ENCODE data around the gene PGPEP1. TPM values are rescaled to one million over a fixed set of nuclear protein-coding genes. Genes with fewer than 3 reads are reported as not detected.
"Not testable (repeated sequence)": the region's sequence is repeated elsewhere in the genome, so short reads cannot be mapped to it uniquely, and the experiment has no call there.

PGPEP1 gene
- total RNA-seq, 1 experiment from 2014 or later: 15.8 TPM

GRCh38 chr19:18345296-18345695 is 4.9 kb downstream of the PGPEP1 start:
- Histone ChIP-seq H3K36me3 (ENCODE audit: insufficient read depth, low read length, poor library complexity, severe bottlenecking) (no peaks in the 10 kb centered on the region), H3K27ac (ENCODE audit: low read depth, low read length, poor library complexity, severe bottlenecking) (no peak overlapping the region), H3K4me3 (ENCODE audit: low read depth, low read length, poor library complexity, severe bottlenecking) (no peak overlapping the region), H3K4me1 (ENCODE audit: insufficient read depth, low read length, poor library complexity, severe bottlenecking) (peaks cover 21% of the 10 kb centered on the region), H3K27me3 (replicated peaks; ENCODE audit: insufficient read depth, low read depth, low read length, poor library complexity) (no peaks in the 10 kb centered on the region), H3K9me3 (ENCODE audit: low read depth, low read length, poor library complexity, severe bottlenecking) (no peaks in the 10 kb centered on the region)
- POLR2A ChIA-PET (ENCODE audit: low non-redundant PET): no interaction called here
- intact Hi-C loops (cut with micrococcal nuclease; ENCODE audit: unreplicated experiment): no loop called here
- no peak for DNase-seq (ENCODE audit: low spot score)
- no TSS peak for BruUV-seq (replicated peaks)
- CTCF ChIA-PET: no interaction called here
- TF ChIP-seq CTCF (conservative IDR thresholded peaks at IDR 0.05; ENCODE audit: low read depth, low read length) (no peak), EZH2 (IDR thresholded peaks at IDR 0.05; ENCODE audit: borderline replicate concordance, low read depth, low read length, poor library complexity, severe bottlenecking) (no peak)

GRCh38 chr19:18346091-18346490 is 5.7 kb downstream of the PGPEP1 start:
- ChIA-PET CTCF (interaction anchor here (1.0 kb wide), 2 partner anchors 17 to 66 kb away, joined by 3 to 5 read pairs; no protein-coding TSS in a partner anchor), POLR2A (ENCODE audit: low non-redundant PET) (no interaction called here)
- Histone ChIP-seq H3K4me1 (ENCODE audit: insufficient read depth, low read length, poor library complexity, severe bottlenecking) (peaks cover 16% of the 10 kb centered on the region), H3K27me3 (replicated peaks; ENCODE audit: insufficient read depth, low read depth, low read length, poor library complexity) (no peaks in the 10 kb centered on the region), H3K9me3 (ENCODE audit: low read depth, low read length, poor library complexity, severe bottlenecking) (no peaks in the 10 kb centered on the region), H3K27ac (ENCODE audit: low read depth, low read length, poor library complexity, severe bottlenecking) (no peak overlapping the region), H3K4me3 (ENCODE audit: low read depth, low read length, poor library complexity, severe bottlenecking) (no peak overlapping the region), H3K36me3 (ENCODE audit: insufficient read depth, low read length, poor library complexity, severe bottlenecking) (no peaks in the 10 kb centered on the region)
- intact Hi-C loops (cut with micrococcal nuclease; ENCODE audit: unreplicated experiment): no loop called here
- BruUV-seq (replicated peaks): no TSS peak
- DNase-seq (ENCODE audit: low spot score): peak; percentile 57
- TF ChIP-seq CTCF (conservative IDR thresholded peaks at IDR 0.05; ENCODE audit: low read depth, low read length): no peak

- intact Hi-C loops (cut with micrococcal nuclease; ENCODE audit: unreplicated experiment): no loop called here
- POLR2A ChIA-PET (ENCODE audit: low non-redundant PET): no interaction called here
- H3K27ac ChIP-seq (ENCODE audit: low read depth, low read length, poor library complexity, severe bottlenecking): no peak overlapping the region
- no peaks in the 10 kb centered on the region for H3K9me3 ChIP-seq (ENCODE audit: low read depth, low read length, poor library complexity, severe bottlenecking)
- H3K27me3 ChIP-seq (replicated peaks; ENCODE audit: insufficient read depth, low read depth, low read length, poor library complexity): no peaks in the 10 kb centered on the region
- BruUV-seq (replicated peaks): no TSS peak
- no peaks in the 10 kb centered on the region for H3K36me3 ChIP-seq (ENCODE audit: insufficient read depth, low read length, poor library complexity, severe bottlenecking)
- no peak for DNase-seq (ENCODE audit: low spot score)
- H3K4me3 ChIP-seq (ENCODE audit: low read depth, low read length, poor library complexity, severe bottlenecking): no peak overlapping the region
- no peak for TF ChIP-seq EZH2 (IDR thresholded peaks at IDR 0.05; ENCODE audit: borderline replicate concordance, low read depth, low read length, poor library complexity, severe bottlenecking)
- no peak for TF ChIP-seq CTCF (conservative IDR thresholded peaks at IDR 0.05; ENCODE audit: low read depth, low read length)
- CTCF ChIA-PET: interaction anchor here (2.3 kb wide), 1 partner anchor 62 kb away, joined by 9 read pairs; no protein-coding TSS in a partner anchor
- peaks cover 11% of the 10 kb centered on the region for H3K4me1 ChIP-seq (ENCODE audit: insufficient read depth, low read length, poor library complexity, severe bottlenecking)
Measured at GRCh38 chr19:18348171-18348570, 7.8 kb downstream of the PGPEP1 start.

- H3K9me3 ChIP-seq (ENCODE audit: low read depth, low read length, poor library complexity, severe bottlenecking); H3K4me3 ChIP-seq (ENCODE audit: low read depth, low read length, poor library complexity, severe bottlenecking); BruUV-seq (replicated peaks); H3K27me3 ChIP-seq (replicated peaks; ENCODE audit: insufficient read depth, low read depth, low read length, poor library complexity); DNase-seq (ENCODE audit: low spot score); H3K27ac ChIP-seq (ENCODE audit: low read depth, low read length, poor library complexity, severe bottlenecking); H3K36me3 ChIP-seq (ENCODE audit: insufficient read depth, low read length, poor library complexity, severe bottlenecking); POLR2A ChIA-PET (ENCODE audit: low non-redundant PET): not testable (repeated sequence)
- intact Hi-C loops (cut with micrococcal nuclease; ENCODE audit: unreplicated experiment): loop anchor here (1.0 kb wide), 1 partner anchor 61 kb away; no protein-coding TSS in a partner anchor
- CTCF ChIA-PET: interaction anchor here (0.6 to 2.3 kb wide), 4 partner anchors 61 to 180 kb away, joined by 4 to 9 read pairs (median 5); no protein-coding TSS in a partner anchor
- H3K4me1 ChIP-seq (ENCODE audit: insufficient read depth, low read length, poor library complexity, severe bottlenecking): peaks cover 11% of the 10 kb centered on the region
Measured at GRCh38 chr19:18348818-18349339, 8.5 kb downstream of the PGPEP1 start.
